Colon (tissue), 2 donors: ENCODE results near the gene TJP2.

Experiments used
- FAIRE-seq: peaks from 2 replicates; lab custom pipeline; 2012; peaks lifted over from hg19 to GRCh38; lab: Jason Lieb, UNC
- donor health status: control.
- donor health status: control.

The TJP2 gene

DNA sequence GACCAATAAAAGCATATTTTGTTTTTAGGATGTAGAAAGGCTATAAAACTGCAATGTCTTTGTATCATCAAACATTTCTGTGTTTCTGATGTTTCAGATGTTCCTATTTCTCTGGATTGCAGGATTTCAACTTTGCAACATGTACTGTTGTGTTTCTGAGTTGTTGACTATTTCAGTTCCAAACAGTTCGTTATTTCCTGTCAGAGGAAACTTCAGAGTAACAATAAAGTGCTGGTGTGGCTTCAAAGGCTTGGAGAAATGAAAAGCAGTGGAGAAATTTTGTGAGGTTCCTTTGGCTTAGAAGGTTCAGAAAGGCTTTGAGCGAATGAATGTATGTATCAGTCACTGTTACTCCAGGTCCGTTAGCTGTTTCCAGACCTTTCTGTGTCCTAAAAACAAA lies 17.2 kb downstream of the TJP2 start:
- FAIRE-seq: no peak

DNA sequence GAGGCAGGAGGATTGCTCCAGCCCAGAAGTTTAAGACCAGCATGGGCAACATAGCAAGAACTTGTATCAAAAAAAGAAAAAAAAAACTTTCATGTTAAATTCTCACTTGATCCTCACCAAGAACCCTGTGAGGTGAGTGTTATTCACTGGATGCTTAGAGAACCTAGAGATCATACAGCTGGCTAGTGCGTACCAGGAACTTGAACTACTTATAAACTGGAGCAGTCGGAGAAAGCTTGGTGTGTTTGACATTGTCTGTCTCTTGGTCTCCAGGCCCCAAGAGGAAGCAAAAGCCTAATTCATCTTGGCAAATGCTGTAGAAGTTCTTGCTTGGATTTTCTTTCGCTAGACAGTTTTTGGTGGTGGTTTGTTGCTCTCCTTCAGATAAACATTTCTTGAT lies 18.1 kb downstream of the TJP2 start:
- FAIRE-seq: no peak

DNA sequence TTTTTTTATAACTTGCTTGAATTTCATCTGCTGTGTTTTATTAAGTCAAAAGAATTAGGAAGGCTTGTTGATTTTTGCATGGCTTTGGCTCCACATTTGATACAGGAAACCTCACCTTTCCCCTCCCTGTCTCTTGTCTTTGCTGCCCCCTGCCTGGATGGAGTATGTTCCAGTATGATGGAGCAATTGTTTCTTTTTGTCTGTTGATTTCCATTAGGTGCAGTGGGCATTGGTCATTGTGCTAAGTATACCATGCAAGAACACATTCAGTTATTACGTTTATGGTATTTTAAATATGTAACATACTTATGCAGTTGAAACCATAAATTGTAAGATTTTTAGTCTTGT lies 19.6 kb downstream of the TJP2 start:
- FAIRE-seq: no peak

DNA sequence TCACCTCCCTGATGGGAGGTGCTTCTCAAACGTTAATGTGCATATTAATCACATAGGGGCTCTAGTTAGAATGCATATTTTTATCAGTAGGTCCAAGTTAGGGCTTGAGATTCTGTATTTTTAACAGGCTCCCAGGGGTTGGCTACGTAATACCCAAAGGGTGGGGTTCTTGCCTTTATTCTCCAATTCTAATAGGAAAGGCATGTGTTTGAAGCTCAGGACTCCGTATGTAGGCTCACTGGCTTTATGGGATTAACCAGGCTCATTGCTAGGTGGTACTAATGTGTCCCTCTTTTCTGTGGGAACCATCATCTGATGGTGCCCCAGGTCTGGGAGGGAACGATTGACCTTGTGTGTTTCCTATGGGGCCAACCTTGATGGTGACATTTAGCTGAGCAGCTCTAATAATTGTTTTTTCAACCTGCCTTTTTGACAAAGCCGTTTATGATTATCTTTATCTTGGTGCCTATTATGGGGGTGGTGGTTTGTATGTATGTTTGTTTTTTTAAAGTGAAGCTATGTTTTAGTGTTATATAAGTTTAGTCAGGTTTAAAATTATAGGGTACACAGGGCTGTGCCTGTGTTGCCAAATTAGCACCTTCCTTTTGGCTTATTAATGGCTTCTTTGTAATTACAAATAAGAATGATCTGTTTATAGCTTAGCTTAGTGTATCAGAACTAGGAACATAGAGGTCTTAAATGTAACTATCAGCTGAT lies 20.8 kb downstream of the TJP2 start:
- FAIRE-seq: no peak

DNA sequence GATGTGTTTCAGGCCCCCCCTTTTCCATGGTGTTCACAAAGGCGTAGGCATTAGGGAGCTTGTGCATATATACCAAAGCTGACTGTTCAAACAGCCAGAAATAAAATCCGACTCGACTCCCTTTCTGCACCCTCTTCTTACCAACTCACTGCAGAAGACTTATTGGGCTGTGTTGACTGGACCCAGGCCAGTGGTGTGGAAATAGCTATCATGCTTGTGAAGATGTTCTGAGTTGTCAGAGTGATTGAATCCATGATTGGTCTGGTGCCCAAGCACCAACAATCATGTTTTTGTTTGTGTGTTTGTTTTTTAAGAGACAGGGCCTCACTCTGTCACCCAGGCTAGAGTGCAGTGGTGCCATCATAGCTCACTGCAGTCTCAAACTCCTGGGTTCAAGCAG lies 21.6 kb downstream of the TJP2 start:
- FAIRE-seq: no peak

DNA sequence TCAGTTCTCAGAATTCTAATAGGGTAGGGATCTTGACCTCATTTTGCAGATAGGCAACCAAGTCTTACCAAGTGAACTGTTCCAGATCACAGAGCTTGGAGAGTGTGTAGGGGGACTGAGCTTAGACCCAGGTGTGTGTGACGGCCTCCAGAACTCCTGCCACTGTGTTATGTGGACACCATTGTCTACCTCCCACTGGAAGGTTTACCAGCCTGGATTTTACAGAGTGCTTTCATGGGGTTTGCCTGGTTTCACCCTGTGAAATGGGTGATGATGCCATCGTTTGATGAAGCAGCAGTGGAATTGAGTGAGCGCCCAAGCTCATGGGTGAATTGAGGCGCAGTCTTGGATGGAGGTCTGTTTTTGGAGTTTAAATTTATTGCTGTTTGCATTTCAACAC lies 23.6 kb downstream of the TJP2 start:
- no peak for FAIRE-seq

DNA sequence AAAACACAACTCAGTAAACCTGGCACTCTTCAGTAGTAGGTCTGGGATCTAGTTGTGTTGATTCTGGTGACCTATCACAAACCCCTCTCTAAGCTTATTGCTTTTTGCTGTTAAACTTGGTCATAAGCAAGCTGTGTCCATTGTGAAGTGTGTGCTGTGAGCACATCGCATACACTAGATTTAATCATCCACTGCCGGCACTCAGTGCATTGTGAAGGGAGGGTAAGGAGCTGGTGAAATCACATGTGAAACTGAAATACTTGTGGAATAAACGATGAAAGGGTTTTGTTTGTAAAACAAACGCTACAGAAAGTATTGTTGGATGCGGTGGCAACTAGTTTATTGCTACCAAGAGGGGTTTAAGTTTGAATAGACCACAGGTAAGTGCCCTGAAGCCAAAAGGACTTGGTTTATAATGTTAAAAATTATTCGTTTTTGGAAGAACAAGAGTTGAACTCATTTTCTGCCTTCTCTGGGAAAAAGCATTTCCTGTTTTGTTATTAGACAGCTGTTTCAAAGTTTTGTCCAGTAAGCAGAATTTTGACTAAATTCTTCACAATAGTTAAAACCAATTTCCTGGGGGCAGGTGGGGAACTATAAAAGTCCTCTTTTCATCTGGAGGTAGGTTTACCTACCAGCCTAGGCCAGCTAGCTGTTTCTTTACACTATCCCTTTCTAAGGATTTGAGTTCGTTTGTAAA lies 24.6 kb downstream of the TJP2 start:
- no peak for FAIRE-seq

DNA sequence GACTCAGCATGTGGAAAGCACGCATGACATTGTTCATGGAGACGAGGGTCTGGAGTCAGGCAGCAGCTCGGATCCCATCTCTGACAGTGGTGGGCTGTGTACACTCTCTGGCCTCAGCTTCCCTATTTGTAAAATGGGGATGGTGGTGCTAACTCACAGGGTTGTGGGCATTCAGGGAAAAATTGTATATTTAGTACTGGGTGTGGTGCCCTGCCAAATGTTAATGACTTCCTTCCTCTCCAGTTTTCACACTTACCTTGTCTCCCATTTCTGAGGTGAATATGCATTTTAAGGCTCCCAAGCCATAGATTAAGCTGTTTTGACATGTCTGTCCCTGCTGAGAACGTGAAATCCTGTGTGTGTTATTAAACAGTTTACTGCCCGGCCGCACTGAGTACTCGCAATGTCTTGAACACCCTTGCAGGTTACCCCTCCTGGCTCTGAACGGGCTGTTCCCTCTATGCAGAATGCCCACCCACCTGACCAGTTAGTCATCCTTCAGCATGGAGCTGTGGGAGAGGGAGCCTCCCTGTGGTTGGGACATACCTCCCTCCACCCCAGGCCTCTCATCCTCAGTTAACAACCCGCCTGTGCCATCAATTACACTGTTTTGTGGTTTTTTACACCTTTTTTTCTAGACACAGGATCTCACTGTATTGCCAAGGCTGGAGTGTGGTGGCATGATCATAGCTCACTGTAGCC lies 25.8 kb downstream of the TJP2 start:
- FAIRE-seq: no peak

DNA sequence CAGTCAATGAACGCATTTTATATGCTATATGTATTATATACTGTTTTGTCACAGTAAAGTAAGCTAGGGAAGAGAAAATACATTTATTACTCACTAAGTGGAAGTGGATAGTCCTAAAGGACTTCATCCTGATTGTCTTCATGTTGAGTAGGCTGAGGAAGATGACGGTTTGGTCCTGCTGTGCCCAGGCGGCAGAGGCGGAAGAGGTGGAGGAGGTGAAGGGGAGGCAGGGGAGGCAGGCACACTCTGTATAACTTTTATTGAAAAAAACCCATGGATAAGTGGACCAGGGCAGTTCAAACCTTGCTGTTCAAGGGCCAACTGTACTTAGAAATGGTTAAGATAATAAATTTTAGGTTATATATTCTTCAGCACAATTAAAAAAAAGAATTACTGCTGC lies 28.5 kb downstream of the TJP2 start:
- no peak for FAIRE-seq

DNA sequence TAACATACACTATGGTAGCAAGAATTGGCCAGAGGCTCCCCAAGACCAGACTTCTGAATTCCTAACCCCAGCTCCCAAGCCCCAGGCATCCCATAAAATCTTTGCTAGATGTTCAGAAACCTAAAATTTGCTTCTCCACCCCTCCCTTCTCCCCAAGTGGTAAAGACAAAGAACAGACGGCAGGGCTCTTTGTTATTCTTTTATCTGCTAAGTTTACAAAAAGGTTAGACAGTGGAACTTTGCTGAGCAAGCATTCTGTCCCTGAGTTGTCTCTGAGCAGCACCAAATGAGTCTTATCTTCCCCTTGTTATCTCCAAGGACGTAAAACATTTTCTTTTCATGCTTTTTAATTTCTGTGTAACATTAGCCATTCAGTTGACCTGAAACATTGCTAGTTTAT lies 30.2 kb downstream of the TJP2 start:
- no peak for FAIRE-seq

DNA sequence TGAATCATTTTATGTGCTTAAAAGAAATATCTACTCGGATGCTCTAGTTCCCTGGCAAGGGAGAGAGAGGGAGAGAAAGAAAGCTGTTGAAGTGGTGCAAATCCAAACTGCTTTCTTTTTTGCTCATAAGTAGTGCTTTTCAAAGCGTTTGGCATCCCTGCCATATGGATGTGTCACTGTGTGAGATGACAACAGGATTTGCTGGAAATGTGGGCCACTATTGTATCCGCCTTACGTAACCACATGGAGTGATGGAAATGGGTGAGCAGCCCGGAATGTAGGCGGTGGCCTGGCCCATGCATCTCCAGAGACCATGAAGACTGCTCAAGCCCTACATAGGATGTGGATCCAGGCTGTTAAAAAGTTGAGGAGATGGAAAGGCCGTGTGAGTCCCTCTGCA lies 30.8 kb downstream of the TJP2 start:
- no peak for FAIRE-seq

DNA sequence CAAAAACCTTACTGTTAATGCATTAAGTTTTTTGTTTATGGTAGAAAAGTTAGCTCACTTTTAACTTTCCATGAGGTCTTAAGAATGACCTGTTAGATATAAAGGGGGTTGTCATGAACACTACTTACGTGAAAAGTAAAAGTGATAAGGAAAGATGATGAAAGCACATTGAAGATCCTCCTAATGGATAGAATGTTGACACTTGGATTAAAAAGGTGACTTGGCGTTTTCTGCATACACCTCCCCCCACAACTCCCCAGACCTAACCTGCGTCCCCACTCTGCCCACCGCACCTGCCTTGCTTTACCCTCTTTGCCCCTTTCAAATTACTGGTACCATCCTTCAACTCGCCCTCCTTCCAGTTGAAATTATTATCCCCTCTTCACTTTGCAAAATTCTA lies 32.0 kb downstream of the TJP2 start:
- no peak for FAIRE-seq

DNA sequence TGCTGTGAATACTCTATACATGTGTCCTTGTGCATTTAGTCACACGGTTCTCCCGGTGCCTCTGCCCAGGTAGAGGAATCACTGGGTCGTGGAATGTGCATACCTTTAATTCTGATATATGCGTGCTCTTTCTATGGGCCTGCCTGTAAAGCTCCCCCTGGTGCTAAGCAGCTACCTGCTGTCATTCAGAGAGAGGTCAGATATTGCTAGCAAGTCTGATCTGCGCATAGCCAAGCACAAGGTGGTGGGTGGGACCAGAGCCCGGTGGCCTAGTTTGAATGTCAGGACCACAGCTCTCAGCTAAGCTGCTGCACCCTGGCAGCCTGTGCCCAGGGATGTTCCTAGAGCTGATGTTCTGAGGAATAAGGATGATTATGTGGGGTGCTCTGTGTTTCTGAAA lies 33.4 kb downstream of the TJP2 start:
- no peak for FAIRE-seq

DNA sequence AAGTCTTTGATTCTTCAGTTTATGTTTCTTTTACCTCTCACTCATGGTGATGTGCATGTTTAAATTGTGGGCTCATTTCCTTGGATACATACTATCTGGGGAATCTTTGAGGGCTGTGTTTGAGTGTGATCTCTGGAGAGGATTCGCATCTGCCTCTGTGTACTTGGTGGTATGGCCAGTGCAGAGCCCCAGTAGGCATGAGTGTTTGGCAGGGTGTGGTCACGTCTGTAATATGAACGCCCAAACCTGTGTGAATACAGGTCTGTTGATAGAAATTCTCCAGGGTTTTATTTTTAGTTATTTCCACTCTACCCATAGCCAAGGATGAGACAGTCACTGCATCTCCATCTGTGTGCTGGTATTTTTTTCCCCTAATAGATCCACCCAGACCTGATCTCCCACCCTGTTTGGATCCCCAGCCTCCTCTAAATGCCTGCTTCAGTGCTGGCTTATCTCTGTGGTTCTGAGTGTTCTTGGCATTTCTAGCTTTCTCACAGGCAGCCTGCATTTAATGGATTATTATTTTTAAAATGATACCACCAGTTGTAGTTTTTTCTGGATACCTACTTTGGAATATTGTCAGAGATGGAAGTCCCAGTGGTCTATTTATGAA lies 37.5 kb downstream of the TJP2 start:
- no peak for FAIRE-seq

DNA sequence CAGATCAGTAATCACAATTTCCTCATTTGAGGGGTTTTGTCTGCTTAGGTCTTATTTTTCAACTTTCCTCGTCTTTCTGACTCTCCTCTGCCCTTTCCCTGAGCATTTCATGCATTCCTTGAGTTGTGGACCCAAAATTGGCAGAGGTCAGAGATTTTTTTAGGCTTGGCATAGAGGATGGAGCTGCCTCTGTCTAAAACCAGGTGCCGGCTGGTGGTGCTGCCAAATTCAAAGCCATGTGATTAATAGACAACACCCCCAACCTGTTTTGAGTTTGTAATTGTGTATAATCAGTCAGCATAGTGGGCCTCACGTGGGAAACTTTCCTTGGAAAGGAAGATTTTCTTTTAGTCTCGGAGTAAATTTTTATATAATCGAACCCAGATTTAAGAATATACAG lies 39.6 kb downstream of the TJP2 start:
- FAIRE-seq: no peak

DNA sequence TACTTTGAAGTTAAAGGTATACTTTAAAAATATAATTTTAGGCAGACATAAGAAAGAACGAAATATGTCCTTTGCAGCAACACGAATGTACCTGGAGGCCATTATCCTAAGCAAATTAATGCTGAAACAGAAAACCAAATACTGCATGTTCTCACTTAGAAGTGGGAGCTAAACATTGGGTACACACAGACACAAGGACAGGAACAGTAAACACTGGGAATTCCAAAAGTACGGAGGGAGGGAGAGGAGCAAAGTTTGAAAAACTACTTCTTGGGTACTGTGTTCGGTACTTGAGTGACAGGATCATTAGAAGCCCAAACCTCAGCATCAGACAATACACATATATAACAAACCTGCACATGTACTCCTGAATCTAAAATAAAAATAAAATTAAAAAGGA lies 40.9 kb downstream of the TJP2 start:
- FAIRE-seq: no peak

DNA sequence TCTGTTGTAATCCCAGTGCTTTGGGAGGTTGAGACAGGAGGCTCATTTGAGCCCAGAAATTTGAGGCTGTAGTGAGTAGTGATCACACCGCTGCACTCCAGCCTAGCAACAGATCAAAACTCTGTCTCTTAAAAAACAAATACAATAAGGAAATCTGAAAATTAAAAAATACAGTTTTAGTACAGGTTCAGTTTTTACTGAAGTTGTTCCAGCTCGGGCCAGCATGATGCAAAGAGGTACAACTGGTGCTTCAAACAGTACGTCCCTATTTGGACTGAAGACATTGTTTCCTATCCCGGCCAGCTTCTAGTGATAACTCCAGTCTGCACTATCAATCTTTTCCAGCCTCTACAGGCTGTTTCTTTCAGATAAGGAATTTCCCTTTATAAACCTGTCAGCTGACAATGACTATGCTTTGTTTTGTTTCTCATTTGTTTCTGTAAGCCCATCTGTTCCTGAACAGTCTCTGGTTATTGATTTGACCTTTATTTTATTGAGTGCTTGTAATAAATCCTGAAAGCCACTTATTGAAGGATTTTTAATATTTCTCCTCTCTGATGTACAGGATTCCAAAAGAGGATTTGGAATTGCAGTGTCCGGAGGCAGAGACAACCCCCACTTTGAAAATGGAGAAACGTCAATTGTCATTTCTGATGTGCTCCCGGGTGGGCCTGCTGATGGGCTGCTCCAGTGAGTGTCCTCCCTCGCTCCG lies 41.9 kb downstream of the TJP2 start:
- no peak for FAIRE-seq

DNA sequence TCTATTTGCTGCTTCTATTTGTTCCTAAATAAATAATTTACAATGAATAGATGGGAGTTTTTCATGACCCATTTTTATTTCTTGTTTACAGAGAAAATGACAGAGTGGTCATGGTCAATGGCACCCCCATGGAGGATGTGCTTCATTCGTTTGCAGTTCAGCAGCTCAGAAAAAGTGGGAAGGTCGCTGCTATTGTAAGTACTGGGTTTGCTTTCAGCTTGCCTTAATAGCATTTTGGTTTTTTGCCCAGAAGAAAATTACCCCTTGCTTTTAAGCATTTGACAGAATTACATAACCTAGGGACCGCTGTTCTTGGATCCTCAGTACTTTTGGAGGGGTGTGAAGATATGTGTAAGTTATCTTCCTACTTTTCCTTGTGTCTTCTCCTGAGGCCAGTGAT lies 44.1 kb downstream of the TJP2 start:
- FAIRE-seq: no peak

DNA sequence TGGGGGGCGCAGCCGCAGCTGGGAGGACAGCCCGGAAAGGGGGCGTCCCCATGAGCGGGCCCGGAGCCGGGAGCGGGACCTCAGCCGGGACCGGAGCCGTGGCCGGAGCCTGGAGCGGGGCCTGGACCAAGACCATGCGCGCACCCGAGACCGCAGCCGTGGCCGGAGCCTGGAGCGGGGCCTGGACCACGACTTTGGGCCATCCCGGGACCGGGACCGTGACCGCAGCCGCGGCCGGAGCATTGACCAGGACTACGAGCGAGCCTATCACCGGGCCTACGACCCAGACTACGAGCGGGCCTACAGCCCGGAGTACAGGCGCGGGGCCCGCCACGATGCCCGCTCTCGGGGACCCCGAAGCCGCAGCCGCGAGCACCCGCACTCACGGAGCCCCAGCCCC lies 47.0 kb downstream of the TJP2 start:
- FAIRE-seq: no peak

DNA sequence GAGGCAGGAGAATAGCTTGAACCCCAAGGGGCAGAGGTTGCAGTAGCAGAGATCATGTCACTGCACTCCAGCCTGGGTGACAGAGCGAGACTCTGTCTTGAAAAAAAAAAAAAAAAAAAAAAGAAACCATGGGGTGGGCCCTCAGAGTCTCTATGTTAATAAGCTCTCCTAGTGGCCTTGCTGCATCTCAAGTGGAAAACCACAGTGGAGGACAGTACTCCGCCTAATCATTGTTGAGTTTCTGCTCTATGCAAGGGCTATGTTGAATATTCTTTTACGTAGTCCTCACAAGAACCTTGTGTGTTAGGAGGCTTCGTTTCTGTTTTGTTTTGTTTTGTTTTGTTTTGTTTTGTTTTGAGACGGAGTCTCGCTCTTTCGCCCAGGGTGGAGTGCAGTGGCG lies 48.9 kb downstream of the TJP2 start:
- FAIRE-seq: no peak

DNA sequence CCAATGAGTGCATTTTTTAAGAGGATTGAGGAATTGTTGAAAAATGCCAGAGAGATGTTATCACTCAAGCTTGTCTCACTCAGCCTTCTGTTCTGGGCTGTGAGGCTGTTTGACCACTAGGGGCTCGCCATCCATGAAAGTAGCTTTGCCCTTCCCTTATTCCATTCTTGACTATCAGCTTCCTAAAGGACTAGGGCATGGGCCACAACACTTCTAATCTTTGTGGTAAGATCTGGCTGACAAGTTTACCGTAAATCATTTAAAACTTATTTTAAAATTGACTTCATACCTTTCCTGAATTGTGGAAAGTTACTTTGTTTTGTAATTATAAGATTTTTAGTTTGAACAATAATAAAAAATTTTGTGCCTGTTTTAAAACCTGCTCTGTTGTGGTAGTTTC lies 49.5 kb downstream of the TJP2 start:
- FAIRE-seq: no peak

DNA sequence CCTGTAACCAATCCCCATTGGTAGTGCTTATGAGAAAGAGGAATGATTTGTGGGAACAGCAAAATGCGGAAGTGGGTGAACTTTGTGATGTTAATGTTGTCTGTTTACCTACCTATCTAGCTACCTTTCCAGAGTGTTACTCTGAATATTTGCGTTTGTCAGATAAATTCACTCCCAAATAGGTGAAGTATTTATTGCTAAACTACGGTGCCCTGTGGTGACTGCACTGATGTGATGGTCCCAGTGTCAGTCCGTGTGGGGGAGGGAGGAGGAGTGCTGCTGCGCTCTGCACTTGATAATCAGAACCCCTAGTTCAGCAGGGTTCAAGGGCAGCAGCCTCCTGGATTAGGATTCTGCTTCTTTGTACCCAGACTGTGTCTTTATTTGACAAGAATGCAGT lies 55.3 kb downstream of the TJP2 start:
- FAIRE-seq: no peak

DNA sequence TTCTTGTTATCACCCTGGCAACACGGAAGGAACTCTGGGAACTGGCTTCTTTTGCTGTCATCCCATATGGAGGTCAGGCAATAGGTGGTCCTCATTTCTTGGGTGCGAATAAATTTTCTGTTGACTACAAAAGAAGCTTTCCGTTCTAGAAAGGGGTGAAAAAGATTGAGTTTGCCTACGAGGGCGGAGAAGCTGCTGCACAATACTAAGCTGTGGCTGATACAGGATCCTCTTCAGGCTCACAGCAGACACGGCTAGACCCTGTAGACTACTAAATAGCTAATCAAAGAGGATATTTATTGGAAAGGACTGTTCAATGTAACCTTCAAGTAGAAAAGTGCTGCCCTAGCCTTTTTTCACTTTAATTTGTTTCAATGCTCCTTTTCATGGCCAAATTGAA lies 58.1 kb downstream of the TJP2 start:
- FAIRE-seq: no peak
